Adipose tissue (tissue), 3 donors: Measurements from ENCODE around the gene TMEM86B. TPM values are rescaled to one million over a fixed set of nuclear protein-coding genes. Genes with fewer than 3 reads are reported as not detected.

ENCODE experiments used
- H3K27ac ChIP-seq: one replicate; pipeline ENCODE4 v1.5.1; 2013; ENCODE audit warnings: low read depth, low read length
- WGBS, 3 donors: extraction: QIAGEN DNeasy Blood & Tissue Kit; methylation state at CpG; one replicate each; pipeline ENCODE4 v1.1.7; 2013; 5-methylcytosine and 5-hydroxymethylcytosine counted together
- polyA plus RNA-seq, 3 donors: library from polyadenylated mRNA; stranded (reverse); fragments of 200-250 nt; gene quantifications; one replicate each; pipeline ENCODE4 v1.2.3, GENCODE V29; 2013
- donor health status: healthy with polysubstance abuse.
- donor health status: Bipolar disorder and iron deficiency.
- donor health status: healthy.

The TMEM86B gene, protein sequence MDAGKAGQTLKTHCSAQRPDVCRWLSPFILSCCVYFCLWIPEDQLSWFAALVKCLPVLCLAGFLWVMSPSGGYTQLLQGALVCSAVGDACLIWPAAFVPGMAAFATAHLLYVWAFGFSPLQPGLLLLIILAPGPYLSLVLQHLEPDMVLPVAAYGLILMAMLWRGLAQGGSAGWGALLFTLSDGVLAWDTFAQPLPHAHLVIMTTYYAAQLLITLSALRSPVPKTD
- polyA plus RNA-seq = 1 to 10 TPM; 2.1 to 4.0 (median 2.3) TPM

DNA sequence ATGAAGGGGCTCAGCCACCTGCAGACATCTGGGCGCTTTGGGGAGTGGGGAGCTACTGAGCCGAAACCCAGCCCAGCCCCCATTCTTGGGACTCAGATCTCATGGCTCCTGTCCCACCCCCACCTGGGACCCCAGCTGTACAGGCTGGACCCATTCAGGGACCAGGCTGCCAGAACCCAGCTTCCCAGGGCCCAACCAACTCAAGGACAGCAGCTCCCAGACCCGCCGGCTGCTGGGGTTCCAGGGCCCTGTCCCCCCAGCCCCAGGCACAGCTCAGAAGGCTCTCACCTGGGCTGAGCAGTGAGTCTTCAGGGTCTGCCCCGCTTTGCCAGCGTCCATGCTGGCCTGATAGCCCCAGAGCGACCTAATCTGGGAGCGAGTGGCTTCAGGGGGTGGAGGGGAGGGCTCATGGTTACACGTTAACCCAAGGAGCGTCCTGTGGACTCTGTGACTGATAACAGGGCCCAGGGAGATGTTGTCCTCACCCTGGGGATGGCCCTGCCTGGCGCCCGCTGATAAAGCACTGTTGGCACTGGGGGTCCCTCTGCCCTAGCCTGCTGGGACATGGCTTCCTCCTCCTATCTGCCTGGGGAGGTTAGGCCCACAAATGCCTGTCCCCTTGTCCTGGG, at the start of gene TMEM86B:
Gene TMEM86B (minus strand): TSS at position 361 of the 629 bp plus-strand sequence. CDS start 22 bp downstream, at position 339.
- 55 to 91% (median 90%) methylated on average over 12 of the region's 12 CpGs for WGBS, 3 donors
- H3K27ac ChIP-seq = no peak within 1 kb of the TSS

DNA sequence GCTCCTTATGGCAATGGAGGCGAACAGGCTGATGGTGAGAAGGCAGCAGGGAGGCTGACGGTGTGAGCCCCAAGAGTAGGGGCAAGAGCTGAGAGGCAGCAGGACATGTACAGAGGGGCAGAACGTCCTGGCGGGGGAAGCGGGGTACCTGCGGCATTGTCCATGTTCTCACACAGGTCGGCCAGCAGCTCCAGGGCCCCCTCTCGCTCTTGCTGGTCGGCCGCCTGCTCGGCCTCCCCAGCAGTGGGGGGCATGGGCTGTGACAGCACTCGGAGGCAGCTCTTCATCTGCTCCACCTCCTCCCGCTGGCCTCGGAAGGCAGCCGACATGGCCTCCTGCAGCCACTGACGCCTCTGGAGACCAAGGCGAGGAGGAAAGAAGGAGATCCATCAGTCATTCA, 48.9 kb upstream of the TMEM86B start:
- 86 to 91% (median 90%) methylated on average over 17 of the region's 17 CpGs for WGBS, 3 donors
- no peak overlapping the region for H3K27ac ChIP-seq

DNA sequence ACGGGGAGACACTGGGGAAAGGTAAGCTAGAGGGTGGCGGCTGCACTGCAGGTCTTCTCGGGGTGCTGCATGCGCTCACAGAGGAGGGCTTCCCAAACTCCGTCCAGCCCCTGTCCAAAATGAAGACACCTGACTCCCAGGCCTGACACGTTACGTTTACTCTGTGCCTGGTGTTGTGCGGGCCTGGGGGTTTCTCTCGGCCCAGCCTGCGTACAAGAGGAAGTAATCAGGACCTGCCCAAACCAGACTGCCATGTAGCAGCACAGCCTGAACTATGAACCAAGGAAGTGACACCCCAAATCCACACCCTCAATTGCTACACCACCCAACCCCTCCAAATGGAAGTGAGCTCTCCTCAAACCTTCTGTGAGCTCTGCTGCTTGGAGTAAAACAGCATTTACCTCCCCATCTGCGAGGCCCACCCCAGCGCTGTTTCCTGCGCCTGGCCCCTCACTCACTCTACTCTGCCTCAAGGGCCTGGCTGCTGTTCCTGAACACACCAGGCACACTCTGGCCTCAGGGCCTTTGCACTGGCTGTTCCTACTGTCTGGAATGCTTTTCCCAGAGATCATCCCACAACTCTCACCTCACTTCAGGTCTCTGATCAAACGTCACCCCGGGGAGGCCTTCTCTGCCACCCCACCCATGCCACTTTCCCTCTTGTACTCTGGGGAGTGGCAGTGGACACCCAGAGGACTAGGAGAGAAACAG, 48.3 kb upstream of the TMEM86B start:
- WGBS, 3 donors = 77 to 86% (median 82%) methylated on average over 15 of the region's 15 CpGs
- no peak overlapping the region for H3K27ac ChIP-seq

GRCh38 chr19:55275851-55276719, 47.5 kb upstream of the TMEM86B start:
- WGBS, 3 donors = 76 to 82% (median 76%) methylated on average over 17 of the region's 17 CpGs
- H3K27ac ChIP-seq = no peak overlapping the region

GRCh38 chr19:55273978-55274707, 45.6 kb upstream of the TMEM86B start:
- 94 to 96% (median 95%) methylated on average over 29 to 36 of the region's 36 CpGs for WGBS, 3 donors
- H3K27ac ChIP-seq = no peak overlapping the region

GRCh38 chr19:55272142-55272541, 43.6 kb upstream of the TMEM86B start:
- WGBS, 3 donors = 90 to 95% (median 95%) methylated on average over 18 of the region's 18 CpGs
- no peak overlapping the region for H3K27ac ChIP-seq

DNA sequence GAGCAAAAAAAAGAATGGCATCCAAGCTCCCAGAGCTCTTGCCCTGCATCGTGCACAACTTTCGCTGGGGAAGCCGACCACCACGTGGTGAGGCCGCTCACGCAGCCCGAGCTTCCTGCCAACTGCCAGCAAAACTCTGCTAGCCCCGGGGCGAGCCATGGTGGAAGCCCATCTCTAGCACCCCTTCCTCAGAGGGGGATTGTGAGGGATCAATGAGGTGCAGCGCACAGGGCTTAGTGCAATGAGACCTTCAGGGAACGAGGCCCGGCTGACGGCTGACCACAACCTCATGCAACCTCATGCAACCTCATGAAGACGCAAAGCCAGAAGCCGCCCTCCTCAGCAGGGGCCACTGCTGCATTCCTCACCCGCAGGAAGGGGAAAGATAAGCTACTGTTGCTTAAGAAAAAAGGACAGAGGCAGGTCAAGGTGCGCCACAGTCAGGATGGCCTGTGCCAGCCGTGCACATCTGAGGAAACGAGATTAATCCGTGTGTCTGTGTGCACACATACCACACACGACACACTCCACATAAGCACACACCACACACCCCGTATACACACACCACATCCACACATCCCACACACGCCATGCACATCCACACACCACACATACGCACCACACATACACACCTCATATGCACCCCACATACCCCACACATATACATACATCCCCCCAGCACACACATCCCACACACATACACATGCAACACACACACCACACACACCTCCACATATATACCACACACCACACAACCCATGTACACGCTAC, 41.8 kb upstream of the TMEM86B start:
- no peak overlapping the region for H3K27ac ChIP-seq
- 82 to 91% (median 88%) methylated on average over 25 of the region's 25 CpGs for WGBS, 3 donors

DNA sequence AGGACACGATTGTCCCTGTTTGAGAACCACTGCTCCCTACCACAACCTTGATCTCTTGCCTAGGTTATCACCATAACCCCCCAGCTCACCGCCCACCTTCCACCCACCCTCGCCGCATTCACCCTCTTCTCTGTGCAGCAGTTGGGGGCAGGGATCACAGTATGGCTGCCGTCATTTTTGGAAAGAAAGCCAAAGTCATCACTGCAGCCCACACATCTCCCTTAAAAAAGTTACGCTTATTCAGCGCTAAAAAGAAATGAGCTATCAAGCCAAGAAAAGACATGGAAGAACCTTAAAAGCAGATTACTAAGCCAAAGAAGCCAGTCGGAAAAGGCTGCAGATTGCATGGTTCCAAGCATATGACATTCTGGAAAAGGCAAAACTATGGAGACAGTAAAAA, 40.7 kb upstream of the TMEM86B start:
- H3K27ac ChIP-seq = no peak overlapping the region
- WGBS, 3 donors = 72 to 86% (median 75%) methylated on average over 8 of the region's 8 CpGs

- no peak overlapping the region for H3K27ac ChIP-seq
- WGBS, 3 donors = 94 to 98% (median 98%) methylated on average over 4 of the region's 4 CpGs
These were observed 38.3 kb upstream of the TMEM86B start for GRCh38 chr19:55266840-55267239.

DNA sequence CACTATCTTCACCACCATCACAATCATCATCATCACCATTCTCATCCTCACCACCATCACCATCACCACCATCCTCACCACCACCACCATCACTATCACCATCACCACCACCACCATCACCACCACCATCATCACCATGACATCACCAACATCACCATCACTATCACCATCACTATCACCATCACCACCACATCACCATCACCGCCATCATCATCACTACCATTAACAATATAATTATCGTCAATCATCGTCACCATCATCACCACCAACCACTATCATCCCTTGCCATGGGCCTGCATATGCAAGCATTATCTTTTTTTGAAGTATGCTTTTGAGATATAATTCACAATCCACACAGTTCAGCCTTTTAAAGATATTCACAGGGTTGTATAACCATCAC, 37.8 kb upstream of the TMEM86B start:
- H3K27ac ChIP-seq = no peak overlapping the region
- WGBS, 3 donors = 97 to 100% (median 99%) methylated on average over 3 of the region's 3 CpGs

GRCh38 chr19:55265723-55266386, 37.3 kb upstream of the TMEM86B start:
- 90 to 96% (median 95%) methylated on average over 10 to 12 of the region's 12 CpGs for WGBS, 3 donors
- H3K27ac ChIP-seq = no peak overlapping the region

GRCh38 chr19:55265173-55265572, 36.6 kb upstream of the TMEM86B start:
- WGBS, 3 donors = 89 to 95% (median 90%) methylated on average over 16 of the region's 16 CpGs

DNA sequence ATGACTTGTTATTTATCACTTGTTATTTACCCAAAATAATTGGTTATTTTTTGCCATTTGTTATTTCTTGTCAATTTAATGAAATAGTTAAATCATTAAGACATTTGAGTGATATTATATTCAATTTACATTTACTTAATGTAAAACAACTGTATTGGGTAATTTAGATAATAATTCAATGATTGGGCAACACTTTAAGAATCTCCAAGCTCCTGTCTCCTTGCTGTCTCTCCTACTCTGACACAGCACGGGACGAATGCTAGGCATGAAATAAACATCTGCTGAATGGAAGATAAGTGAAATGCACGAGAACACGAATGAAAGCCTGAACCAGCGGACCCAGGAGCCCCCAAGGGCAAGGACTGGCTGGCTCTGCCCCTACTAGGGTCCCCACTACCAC, 36.0 kb upstream of the TMEM86B start:
- 87 to 94% (median 87%) methylated on average over 5 of the region's 5 CpGs for WGBS, 3 donors

More at GRCh38 chr19:55265173-55265572, 36.6 kb upstream of the TMEM86B start:
- no peak overlapping the region for H3K27ac ChIP-seq

GRCh38 chr19:55262359-55262758, 33.8 kb upstream of the TMEM86B start:
- no peak overlapping the region for H3K27ac ChIP-seq
- 91 to 95% (median 91%) methylated on average over 8 to 9 of the region's 9 CpGs for WGBS, 3 donors

More for the DNA sequence above, 36.0 kb upstream of the TMEM86B start:
- H3K27ac ChIP-seq = no peak overlapping the region

DNA sequence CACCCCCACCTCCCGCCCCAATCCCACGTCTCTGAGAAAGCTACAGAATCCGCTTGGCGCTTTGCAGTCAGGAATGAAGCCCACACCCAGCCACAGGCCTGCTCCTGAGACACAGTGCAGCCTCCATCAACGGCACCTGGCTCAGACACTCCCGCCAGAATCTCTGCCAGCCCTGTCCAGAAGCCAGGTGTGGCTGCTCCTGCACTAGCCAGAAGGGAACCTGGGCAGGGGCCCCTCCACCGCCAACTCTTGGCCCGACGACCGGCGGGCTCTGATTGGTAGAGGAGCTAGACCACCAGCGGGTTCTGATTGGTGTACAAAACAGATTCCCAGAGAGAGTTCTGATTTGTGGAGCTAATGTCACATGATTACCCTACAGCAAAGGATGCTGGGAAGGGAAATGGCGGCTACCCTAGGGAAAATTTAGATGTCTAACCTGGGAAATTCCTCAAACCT, 33.1 kb upstream of the TMEM86B start:
- WGBS, 3 donors = 88 to 94% (median 92%) methylated on average over 13 of the region's 13 CpGs
- H3K27ac ChIP-seq = no peak overlapping the region

DNA sequence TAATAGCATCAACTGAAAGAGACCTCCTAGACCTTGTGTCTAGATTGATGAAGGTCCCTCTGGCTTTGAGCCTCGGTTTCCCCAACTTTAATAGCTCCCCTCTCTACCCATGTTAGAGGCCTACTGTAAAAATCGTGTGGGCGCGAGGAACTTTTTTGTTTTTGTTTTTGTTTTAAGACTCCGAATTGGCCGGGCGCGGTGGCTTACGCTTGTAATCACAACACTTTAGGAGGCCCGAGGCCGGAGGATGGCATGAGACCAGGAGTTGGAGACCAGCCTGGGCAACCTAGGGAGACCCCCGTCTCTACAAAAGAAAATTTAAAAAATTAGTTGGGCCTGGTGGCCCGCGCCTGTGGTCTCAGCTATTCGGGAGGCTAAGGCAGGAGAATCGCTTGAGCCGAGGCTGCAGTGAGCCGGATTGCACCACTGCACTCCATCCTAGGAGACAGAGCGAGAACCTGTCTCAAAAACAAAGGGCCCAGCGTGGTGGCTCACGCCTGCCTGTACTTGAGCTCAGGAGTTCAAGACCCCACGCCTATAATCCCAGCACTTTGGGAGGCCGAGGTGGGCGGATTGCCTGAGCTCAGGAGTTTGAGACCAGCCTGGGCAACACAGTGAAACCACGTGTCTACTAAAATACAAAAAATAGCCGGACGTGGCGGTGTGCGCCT, 31.1 kb upstream of the TMEM86B start:
- WGBS, 3 donors = 39 to 47% (median 46%) methylated on average over 29 of the region's 29 CpGs
- H3K27ac ChIP-seq = no peak overlapping the region
